G401.6 (cell line): Measurements from ENCODE around the gene C1QTNF6.
"Not testable (repeated sequence)": the region's sequence is repeated elsewhere in the genome, so short reads cannot be mapped to it uniquely, and the experiment has no call there.

Source experiments
- FAIRE-seq: peaks from 2 replicates; lab custom pipeline; 2012; peaks lifted over from hg19 to GRCh38; lab: Jason Lieb, UNC

Gene C1QTNF6

DNA sequence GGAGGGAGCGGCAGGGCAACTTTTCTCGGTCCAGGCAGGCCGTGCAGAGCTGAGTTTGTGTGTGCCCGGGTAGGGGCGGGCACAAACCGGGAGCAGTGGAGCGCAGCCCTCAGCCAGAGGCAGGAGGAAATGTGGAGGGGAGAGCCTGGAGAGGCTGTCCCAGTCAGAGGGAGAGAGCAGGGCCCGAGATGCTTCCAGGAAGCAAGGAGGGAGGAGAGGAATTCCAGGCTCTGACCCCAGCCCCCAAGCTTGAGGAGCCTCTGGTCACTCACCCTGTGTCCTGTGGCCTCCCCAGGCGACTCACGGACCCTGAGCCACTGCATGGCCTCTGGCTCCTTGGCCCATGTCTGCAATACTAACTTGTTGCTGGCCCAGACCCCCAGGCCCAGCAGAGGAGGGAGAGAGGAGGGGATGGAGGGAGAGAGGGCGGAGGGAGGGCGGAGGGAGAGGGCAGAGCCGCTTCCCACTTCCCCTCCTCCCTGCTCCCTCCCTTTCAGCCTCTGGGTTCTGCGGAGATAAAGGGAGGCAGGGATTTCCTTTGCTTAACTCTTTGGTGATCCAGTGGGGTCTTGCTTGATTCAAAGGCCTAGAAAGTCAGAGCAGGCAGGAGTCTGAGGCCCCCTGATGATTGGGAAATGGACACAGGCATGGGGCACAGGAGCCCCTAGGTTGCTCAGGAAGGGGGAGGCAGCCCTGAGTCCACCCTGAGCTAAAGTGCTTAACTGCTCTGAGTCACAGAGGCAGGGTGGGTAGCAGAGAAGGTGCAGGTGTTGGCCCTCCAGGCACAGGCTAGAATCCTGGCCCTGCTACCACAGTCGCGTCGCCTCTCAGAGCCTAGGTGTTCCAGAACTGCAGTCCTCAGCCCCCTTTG lies at the start of gene C1QTNF6:
C1QTNF6 (minus strand) TSS at position 357 of the 871 bp plus-strand sequence; CDS start at position 323, 34 bp downstream.
- peak; percentile 92 for FAIRE-seq

DNA sequence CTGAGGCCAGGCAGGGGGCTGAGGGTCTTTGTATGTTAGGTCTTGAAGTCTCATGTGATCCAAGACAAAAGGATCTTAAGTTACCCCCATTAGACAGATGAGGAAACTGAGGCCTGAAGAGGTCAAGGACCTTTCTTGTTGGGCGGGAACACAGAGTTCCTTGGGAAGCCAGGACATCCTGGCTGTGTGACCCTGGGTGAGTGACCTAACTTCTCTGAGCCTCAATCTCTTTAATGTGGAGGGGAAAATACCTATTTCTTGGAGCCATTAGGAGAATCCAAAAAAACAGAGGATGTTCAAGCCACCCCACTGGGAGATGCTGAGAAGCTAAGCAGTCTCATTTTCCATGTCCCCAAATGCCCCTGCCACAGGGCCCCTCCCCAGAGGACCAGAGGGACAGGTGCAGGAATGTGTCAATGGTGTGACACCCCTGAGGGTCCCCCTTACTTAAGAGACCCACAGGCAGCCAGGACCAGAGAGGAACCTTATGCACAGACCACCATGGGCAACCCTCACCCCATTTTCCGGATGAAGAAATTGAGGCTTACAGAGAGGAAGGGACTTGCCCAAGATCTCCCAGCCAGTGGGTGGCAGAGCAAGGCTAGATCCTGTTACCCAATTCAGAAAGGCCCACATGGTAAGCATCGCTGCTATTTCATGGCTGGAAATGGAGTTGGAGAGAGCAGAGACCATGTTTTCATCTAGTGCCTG lies 48.0 kb upstream of the C1QTNF6 start:
- no peak for FAIRE-seq

DNA sequence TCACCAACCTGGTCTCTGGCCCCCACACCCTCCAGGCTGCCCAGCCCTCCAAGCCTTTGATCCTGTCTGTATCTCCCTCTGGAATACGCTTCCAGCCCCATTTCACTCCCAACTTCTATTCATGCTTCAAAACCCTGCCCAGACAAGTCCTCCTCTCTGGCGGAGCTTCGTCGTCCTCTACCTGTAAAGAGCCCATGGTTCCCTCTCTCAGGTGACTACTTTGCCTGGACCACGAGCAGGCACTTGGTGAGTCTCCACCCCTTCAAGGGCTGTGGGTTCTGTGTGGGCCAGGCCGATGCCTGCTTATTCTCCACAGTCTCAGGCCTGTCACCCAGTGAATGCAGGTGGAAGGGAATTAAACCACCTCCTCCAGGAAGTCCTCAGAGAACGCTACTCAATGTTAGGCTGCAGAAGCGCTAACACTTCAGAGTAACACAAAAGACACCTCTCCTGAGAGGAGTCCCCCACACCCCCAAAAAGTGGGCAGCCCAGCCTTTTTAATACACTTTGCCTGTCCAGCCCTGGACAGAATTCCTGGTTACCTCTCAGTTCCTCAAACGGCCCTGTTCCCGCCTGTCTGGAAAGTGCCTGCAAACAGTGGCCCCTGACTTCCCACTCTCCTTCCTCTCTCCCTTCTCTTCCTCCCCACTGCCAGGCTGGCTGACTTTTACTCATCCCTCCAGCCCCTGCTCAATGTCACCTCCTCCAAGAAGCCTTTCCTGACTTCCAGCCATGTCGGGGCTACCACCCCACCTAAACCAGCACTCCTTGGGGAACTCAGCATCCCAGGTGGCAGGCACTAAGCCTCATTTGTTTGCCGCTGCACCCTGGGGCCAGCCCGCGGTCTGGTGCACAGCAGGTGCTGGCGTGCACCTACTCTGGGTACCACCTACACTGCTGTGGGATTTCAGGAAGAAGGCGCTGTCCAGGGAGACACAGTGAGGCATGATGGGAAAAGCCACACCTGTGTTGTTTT lies 47.0 kb upstream of the C1QTNF6 start:
- FAIRE-seq, result no peak

DNA sequence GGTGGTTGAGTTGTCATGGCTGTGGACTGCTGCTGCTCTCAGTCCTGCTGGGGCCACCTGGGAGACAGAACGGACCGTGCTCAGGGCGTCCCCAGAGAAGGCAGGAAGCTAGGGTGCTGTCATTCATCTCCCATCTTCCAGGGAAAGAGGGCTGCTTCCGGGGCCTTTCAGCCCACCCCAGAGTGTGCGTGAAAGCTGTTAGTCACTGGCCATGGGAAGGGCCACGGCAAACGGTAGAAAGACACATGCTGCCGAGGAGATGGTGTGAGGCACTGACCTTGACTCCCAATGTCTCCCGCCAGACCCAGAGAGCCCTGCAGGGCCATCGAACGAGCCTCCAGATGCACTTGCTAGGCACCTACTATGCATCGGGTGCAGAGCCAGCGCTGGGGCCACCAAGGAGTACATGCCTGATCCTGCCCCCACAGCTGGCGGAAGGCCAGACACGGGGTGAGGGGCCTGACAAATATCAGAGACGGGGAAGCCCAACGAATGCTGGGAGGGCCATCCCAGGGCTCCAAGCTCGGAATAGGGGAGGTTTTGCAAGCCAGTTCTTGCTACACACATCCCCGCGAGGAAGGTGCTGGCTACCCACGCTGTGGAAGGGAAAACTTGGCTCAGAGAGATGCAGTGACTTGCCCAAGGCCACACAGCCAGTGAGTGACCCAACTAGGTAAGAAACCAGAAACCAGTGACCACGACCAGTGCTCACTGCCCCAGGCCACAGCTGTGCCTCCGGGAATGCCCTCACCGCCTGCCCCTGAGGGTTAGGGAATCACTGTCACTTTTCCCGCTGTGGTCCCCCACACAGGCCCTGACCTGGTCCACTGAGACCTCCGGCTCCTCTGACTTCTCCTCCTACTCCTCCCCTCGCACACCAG lies 45.9 kb upstream of the C1QTNF6 start:
- FAIRE-seq, result no peak

DNA sequence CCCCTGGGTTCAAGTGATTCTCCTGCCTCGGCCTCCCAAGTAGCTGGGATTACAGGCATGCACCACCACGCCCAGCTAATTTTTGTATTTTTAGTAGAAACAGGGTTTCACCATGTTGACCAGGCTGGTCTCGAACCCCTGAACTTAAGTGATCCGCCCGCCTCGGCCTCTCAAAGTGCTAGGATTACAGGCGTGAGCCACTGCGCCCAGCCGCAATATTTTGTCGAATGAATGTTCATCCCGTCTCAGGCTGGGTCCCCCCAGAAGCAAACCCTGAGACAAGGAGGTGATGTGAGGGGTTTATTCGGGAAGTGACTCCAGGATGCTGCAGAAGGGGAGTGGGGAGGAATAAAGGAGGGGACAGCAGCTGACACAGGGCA lies 45.3 kb upstream of the C1QTNF6 start:
- not testable (repeated sequence) for FAIRE-seq

DNA sequence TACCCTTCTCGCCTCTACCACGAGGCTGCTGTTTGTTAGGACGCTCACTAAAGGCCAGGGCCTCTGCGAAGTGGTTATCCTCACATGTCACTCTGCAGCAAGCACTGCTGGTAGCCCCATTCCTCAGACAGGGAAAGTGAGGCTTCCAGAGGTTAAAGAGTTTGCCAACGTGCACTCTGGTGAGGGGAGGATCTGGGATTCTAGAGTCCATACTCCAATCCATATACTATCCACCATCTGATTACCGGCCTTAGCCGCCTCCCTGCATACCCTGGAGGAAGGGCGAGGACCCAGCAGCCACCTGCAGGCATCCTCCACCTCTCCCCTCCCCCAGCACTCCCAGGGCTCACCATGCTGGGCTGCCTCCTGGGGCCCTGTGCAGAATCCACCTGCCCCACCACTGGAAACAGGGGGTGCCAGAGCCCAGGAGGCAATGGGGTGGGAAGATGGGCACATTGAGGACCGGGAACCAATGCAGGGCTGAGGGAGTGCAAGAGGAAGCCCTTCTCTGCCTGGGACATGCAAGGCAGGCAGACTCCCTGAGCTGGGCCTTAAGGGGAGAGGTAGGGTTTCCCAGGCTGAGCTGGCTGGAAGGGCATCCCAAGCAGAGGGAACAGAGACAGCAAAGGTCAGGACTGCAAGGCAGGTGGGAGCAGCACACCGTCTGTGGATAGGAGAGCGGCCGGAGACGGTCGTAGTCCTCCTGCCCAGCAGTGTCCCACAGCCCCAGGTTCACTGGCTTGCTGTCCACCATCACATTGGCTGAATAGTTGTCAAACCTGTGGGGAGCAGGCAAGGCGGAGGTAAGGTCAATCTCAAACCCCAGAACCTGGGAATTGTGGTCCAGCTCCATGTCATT lies 44.3 kb upstream of the C1QTNF6 start:
- FAIRE-seq, result no peak

DNA sequence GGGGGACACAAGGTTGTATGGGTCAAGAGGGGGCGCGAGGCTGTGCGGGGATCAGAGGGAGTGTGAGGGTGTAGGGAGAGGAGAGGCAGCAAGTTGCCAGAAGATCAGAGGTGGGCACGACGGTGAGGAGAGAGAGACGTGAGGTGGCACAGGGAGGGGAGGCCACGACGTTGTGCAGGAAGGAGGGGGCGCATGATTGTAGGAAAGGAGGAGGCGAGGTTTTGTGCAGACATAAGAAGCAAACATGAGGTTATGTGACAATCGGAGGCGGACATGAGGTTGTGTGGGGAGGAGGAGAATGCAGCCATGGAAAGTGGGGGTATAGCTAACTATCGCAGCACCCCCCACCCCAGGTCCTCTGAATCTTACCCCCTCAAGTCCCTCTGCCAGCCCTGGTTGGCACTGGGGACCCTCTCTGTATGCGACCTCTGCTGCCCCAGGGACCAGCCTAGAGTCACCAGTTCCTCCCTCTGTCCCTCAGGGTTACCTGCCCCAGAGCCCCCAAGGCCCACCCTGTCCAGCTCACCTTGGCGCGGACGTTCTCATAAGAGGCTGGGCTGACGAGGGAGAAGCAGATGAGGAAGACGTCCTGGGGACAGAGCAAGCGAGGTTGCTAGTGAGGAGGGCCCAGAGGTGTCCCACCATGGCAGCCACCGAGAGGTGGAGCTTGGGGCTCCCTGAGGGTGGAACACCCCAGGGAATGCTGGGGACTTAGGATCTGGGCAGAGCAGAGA lies 43.5 kb upstream of the C1QTNF6 start:
- FAIRE-seq, result no peak

DNA sequence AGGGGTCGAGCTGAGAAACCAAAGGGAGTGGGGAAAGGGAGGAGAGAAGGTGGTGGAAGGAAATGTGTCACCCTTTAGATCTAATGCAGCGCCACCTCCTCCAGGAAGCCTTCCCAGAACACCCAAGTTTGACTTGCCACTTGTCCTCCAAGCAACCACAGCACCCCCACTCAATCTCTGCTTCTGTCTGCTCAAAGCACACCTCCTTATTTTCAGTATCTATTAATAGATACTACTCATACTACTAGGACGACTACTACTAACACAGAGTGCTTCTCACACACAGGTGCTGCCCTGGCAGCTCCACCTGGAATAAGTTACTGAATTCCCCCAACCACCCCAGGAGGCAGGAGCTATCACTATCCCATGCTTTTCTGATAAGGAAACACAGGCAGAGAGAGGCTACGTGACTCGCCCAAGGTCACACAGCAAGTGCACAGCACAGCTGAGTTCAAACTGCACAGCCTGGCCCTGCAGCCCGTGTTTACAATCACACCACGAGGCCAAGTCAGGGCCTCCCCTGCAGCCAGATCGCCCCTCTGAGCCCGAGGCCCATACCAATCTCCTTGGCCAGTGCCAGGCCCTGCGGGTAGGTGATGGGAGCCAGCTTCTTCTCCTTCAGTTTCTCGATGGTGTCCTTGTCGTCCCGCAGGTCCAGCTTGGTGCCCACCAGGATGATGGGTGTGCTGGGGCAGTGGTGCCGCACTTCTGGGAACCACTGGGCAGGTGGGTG lies 42.8 kb upstream of the C1QTNF6 start:
- no peak for FAIRE-seq

DNA sequence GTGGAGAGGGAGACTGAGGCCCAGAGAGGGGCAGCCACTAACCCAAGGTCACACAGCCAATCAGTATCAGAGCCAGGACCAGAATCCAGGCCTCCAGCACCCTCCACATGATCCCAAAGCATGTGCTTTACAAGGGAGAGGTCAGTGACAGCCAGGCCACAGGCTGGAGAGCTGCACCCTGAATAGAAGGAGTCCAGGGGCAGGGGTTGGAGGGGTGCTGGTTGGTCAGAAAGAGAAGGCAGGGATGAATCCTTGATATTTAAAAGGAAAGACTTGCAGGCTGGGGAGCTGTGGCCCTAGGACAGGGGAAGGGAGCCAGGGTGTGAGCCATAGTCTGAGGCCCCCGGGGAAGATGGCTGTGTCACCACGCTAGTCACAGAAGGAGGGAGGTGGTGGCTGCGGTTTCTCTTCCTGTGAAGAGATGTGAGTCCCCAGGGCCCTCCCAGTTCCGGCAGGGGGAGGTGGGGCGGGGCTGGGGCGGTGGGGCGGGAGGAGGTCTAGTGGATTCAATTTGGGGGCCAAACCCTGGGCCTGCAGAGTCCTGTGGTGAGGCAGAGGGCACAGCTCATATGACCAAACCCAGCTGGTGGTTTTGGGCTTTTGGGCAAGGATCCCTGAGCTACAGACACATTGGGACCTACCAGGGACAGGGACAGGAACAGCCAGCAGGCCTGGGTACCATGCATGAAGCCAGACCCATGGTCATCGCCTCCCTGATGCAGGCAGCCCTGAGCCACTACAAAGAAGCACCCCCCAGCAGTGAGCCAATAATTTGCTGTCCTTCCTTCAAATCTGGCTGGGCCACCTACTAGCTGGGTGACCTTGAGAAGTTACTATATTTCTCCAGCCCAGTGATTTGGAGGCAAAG lies 42.0 kb upstream of the C1QTNF6 start:
- FAIRE-seq, result no peak

DNA sequence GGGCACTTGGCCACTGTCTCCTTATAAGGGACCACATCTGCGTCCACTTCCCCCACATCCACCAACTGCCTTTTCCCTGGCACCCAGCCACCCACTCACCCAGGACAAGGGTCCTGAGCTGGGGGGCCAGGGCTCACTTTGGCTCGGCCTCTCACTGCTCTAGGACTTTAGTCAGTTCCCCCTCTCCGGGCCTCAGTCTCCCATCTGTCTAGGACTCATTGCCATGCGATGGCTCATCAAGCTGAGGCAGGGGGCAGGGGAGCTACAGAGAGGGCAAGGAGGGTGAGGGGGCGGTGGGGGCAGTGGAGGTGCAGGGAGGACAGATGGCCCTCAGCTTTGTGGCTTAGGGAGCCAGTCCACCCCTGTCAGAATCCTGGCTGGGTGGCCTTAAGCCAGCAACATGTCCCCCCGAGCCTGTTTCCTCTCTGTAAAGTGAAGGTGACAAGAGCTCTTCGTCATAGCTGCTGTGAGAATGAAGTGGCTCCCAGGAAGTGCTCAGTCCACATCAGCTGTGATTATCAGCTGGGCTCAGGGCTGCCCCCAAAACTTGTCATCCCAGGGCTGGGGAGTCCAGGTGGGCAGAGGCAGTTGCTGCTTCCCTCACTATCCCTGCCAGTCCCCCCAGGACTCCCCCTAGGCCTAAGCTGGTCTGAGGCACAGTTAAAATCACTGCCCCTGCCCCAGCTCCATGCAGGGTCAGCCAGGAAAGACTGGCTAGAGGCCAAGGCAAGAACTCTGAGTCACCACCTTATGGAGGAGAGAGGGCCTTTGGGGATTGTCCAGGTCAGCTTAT lies 41.2 kb upstream of the C1QTNF6 start:
- FAIRE-seq, result no peak

DNA sequence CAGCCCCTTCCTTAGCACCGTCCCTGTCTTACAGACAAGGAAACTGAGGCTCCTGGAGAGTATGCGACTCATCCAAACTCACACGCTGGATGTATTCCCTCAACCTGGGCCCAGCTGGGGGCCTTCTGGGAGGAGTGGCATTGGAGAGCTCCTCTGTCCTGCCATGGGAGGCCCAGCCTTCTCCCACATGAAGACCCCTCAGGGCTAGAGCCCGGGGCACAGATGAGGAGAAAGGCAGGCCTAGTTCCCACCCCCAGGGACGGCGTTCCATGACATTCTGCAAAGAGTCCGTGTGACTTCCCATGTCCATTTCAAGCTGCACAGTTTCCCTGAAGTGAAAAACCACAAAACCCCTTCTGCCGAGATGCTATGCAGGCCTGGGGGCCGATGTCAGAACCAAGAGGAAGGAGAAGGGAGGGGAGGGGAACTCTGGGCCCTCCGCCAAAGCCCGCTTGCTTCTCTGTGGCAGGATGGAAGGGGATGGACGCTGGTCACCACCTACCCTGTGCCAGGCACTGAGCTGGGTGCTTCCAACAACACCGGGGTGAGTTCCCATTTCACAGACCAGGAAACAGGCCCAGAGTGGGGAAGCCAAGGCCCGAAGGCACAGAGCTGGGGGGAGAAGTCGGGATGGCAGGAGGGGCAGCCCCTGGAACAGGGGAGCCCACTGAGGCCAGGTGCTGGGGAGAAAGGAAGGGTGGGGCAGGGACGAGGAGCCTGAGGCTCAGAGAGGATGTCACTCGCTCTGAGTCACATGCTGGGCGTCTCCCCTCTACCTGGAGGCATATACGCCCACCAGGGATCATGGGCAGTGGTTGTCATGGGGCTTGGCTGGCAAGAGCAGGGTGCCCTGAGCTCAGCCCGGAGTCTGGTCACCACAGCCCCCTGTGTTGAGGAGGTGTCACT lies 40.3 kb upstream of the C1QTNF6 start:
- no peak for FAIRE-seq

DNA sequence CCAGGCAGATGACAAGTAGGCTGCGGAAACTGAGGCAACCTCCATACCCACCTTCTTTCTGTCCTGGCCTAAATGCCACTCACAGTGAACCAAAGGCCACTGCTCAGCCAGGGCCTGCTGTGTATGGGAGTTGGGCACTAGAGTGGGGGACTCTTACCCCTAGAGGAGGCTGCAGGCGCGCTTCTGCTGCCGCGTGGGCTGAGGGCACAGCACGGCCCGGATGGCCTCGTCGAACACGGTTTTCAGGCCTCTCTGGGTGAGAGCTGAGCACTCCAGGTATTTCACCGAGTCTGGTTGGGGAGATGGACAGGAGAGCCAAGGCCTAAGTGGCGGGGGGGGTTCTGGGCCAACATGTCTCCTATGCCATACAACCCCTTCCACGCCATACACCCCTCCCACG lies 38.5 kb upstream of the C1QTNF6 start:
- FAIRE-seq, result no peak

DNA sequence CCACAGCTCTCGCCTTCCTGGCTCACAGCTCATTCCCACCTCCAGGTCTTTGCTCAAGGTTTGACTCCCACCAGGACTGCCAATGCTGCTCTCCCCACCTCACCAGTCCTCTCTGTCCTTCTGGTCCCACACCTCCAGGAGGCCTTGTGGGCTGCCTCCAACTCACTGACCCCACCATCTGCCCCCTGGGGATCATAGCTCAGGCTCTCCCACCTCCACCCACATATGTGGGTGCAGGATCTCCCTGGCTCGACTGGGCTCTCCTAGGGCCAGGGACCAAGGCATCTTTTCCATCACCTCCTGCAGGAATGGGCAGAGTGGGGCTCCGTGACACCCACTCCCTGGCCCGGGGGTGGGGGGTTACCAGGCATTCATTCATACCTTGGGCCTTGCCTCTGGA lies 38.0 kb upstream of the C1QTNF6 start:
- FAIRE-seq, result no peak

DNA sequence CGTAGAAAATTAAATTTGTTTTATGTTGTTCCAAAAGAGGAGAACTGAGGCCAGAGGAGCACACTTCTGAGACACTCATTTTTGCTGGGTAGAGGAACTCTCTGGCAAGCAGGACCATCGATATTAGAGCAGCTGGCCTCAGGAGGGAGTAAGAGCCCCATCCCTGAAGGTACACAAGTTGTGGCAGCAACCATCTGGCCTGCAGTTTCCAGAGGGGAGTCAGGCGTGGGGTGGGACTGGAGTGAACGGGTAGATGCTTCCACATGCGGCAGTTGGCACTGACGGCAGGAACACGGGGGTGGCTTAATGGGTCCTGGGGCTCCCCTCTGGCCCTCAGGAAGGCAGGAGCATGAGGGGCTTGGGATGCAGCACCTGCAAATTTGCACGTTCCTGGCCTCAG lies 37.4 kb upstream of the C1QTNF6 start:
- FAIRE-seq, result no peak

DNA sequence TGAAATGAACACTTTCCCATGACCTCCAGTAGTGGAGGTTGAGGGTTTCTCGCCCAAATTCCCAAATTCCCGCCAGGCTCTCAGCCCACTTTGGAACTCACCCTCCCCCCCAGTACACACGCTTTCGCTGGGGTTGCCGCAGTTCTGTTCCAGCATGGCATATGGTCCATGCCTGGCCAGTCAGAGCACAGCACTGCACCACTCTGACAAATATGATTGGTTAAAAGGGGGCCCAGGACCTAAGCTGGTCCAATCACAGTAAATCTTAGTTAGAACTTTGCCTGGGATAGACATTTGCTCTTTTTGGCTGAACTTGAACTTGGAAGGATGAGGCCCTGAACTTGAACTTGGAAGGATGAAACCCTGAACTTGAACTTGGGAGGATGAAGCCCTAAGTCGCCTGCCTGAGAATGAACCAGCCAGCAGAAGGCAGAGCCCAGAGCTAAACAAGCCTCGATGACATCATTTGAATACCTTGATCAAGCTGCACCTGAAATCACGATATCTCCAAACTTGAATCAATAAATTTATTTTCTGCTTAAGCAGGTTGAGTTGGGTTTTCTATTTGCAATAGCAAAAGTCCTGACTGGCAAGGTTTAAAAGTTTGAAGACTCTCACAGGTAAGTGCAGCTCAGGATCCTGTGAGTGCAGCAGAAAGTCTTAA lies 36.8 kb upstream of the C1QTNF6 start:
- no peak for FAIRE-seq
